Ureter (tissue), 1 donor: Measurements from ENCODE around the gene TMEM208. TPM values are rescaled to one million over a fixed set of nuclear protein-coding genes. Genes with fewer than 3 reads are reported as not detected.

Experiments
- DNase-seq: peaks from one replicate; pipeline ENCODE4 v3.0.0-alpha.2; 2020; ENCODE audit warnings: low spot score
- total RNA-seq: library from RNA; stranded (reverse); gene quantifications from one replicate; pipeline ENCODE4 v1.2.4, GENCODE V29; 2023
- donor health status: DM: yes; HTN: yes; CAD: no.

Gene TMEM208
- total RNA-seq, 1 donor from 2014 or later: 30.9 TPM

DNA sequence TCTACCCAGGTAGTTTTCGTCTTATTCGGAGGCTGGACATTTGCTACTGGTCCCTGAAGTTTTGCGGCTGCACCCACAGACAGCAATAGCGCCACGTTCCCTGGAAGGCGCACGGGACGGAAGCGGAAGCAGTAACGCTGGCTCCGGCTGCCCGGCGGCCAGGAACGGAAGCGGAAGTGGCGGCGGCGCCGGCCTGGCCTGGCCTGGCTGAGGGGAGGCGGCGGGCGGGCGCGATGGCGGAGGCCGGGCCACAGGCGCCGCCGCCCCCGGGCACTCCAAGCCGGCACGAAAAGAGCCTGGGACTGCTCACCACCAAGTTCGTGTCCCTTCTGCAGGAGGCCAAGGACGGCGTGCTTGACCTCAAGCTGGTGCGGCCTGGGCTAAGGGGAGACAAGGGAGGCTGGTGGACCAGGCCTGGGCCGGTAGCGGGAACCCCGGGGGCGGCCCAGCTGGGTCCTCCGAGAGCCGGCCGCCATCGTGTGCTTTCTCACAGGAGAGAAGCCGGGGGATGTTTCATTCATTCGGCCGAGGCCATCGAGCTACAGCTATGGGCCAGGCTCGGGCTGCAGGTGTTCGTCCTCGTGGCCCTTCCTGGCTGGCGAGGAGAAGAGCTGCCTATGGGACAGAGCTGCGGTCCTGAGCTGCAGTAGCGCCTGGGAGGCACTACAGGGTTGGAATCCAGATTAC, 34.8 kb upstream of the TMEM208 start, which contains the start of gene E2F4:
Gene E2F4, plus strand, starts transcription at position 161 of the 687 bp plus-strand sequence. Its CDS starts 73 bp downstream, at position 234.
- DNase-seq: peak; percentile 91

GRCh38 chr16:67192781-67193361, 34.1 kb upstream of the TMEM208 start:
- DNase-seq: no peak

DNA sequence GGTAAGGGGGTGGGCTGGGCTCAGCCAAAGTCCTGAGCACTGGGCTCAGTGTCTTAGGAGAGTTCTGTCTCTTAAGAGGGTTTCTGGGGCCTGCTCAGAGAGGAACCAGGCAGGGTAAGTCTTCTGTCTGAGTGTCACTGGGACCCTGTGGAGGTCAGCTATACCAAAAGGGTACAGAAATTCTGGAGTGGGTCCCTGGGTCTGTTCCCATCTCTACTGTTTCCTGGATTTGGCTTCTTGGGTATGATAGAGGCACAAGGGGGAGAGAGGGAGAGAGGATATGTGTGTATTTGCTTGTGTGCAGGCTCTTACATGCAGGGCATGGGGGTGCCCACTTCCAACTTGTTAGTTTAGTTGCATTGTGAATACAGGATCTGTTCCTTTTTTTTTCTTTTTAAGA, 33.4 kb upstream of the TMEM208 start:
- DNase-seq: no peak

DNA sequence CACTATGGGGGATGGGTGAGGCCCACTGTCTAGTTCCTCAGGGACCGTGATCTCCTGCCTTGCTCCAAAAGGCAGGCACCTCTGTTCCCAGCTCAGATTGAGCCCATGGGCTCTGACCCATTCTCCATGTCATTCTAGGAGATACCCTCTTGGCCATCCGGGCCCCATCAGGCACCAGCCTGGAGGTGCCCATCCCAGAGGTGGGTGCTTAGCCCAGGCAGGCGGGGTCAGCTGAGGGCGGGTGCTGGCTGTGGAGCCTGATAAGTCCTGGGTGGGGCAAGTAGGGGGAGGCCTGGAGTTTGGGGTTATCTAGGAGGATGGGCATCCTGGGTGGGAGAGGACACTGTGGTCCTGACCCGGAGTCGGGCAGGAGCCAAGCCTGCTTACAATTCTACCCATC, 32.7 kb upstream of the TMEM208 start:
- DNase-seq: no peak

- DNase-seq: no peak
Observed at GRCh38 chr16:67195676-67196075, 31.3 kb upstream of the TMEM208 start.

- no peak for DNase-seq
Observed at GRCh38 chr16:67196881-67197280, 30.0 kb upstream of the TMEM208 start.

GRCh38 chr16:67197704-67198103, 29.2 kb upstream of the TMEM208 start:
- no peak for DNase-seq

DNA sequence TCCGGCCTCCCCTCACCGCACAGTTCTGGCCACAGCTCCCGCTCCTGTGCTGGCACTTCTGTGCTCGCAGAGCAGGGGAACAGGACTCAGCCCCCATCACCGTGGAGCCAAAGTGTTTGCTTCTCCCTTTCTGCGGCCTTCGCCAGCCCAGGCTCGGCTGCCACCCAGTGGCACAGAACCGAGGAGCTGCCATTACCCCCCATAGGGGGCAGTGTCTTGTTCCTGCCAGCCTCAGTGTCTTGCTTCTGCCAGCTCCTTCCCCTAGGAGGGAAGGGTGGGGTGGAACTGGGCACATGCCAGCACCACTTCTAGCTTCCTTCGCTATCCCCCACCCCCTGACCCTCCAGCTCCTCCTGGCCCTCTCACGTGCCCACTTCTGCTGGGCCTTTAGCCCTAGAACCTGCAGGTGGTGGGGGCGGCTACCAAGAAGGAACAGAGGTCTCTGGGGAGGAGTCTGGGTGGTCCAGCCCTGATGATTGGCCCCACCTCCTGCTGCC, 28.6 kb upstream of the TMEM208 start:
- no peak for DNase-seq

DNA sequence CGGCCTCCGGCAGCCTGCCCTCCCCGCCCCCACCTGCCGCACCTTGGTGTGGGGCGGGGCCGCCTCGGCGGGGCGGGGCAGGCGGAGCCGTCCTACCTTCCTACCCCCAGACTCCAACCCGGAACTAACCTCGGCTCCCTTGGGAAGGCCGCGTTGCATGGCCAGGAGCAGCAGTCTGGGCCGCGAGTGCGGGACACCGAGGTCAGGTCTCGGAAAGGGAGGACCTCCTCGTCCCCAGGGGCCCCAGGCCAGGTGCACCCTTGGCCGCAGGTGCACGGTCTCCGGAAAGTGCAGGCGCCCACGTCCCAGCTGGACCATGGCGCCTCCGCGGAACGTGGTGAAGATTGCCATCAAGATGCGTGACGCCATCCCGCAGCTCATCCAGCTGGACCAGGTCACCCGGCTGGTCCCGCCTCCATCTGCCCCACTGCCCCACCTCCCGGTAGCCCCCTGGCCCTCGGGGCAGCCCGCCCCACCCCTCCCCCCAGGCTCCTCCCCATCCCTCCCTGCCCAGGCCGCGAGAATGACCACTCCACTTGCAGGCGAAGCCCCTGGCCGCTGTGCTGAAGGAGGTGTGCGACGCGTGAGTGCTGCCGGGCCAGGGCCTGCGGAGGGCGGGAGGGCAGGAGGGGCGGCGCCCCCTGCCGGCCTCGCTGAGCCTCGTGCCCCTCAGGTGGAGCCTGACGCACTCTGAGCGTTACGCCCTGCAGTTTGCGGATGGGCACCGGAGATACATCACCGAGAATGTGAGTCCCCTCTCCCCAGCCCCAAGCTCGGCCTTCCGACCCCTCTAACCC, 27.7 kb upstream of the TMEM208 start, which contains the start of gene ELMO3:
Gene ELMO3, plus strand, starts transcription at position 121 of the 797 bp plus-strand sequence. Its CDS starts 196 bp downstream, at position 317.
- DNase-seq: no peak

DNA sequence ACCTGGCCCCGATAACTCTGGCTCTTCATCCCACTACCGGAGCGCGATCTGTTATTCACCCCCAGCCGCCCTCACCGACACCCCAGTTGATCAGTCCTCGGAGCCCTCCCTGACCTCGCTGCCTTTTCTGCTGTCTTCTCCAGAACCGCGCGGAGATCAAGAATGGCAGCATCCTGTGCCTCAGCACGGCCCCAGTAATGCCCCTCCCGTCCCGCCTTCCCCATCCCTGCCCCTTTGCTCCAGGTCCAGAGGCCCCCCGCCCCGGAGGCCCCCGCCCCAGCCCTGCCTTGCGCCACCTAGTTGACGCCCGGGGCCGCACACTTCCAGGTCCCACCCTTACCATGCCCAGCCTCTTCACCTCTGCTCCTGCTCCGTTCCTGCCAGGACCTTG, 27.1 kb upstream of the TMEM208 start:
- DNase-seq: no peak

DNA sequence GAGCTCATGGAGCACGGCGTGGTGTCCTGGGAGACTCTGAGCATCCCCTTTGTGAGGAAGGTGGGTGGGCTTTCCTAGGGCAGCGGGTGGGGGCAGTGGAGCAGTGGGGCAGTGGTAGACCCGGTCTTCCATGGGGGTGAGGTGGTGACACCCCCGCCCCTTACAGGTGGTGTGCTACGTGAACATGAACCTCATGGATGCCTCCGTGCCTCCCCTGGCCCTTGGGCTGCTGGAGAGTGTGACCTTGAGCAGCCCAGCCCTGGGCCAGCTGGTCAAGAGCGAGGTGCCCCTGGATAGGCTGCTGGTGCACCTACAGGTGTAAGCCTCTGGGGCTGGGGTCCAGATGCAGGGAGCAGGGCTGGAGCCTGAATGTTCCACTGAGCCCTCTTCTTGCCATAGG, 26.4 kb upstream of the TMEM208 start:
- no peak for DNase-seq

DNA sequence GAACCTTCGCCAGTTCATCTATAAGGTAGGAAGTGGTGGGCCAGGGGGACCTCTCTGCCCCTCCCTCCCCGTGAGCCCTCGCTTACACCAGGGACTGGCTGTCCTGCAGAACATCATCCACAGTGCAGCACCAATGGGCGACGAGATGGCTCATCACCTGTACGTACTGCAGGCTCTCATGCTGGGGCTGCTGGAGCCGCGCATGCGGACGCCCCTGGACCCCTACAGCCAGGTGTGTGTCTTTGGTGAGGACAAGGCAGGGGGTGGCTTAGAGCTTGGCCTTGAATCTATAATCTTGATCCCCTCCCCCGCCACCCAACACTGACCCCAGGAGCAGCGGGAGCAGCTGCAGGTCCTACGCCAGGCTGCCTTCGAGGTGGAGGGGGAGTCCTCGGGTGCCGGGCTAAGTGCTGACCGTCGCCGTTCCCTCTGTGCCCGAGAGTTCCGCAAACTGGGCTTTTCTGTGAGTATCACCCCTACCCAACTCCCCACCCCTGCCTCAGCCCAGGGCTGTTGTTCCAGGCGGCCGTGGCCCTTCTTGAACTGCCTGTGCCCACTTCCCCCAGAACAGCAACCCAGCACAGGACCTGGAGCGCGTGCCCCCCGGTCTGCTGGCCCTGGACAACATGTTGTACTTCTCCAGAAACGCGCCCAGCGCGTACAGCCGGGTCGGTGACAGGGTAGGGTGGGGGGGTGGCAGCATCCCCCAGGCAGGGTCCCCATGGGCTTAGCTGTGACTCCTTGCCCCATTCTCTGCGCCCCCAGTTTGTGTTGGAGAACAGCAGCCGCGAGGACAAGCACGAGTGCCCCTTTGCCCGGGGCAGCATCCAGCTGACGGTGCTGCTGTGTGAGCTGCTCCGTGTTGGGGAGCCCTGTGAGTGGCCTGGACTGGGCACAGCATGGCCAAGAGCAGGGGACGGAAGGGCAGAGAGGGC, 25.3 kb upstream of the TMEM208 start:
- no peak for DNase-seq

- no peak for DNase-seq
Observed at GRCh38 chr16:67202426-67202825, 24.5 kb upstream of the TMEM208 start.

- no peak for DNase-seq
Observed at GRCh38 chr16:67202956-67203493, 23.9 kb upstream of the TMEM208 start.

DNA sequence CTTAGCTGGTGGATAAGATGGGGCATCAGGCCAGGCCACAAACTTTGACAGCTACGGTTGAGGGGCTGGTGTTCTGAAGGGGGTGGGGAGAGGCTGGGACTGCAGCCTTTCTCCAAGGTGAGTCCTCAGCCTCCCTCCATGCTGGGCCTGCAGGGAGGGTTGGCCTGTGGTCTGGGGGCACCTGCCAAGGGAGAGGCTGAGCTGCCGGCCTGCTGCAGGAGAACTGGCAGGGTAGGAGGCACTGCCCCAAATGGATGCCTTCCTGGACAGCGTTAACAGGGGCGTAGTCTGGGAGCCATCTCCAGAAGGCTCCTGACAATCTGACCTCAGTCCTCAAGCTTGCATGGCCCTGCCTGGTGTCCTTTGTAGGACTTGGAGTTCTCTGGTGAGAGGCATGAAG, 22.9 kb upstream of the TMEM208 start:
- no peak for DNase-seq

DNA sequence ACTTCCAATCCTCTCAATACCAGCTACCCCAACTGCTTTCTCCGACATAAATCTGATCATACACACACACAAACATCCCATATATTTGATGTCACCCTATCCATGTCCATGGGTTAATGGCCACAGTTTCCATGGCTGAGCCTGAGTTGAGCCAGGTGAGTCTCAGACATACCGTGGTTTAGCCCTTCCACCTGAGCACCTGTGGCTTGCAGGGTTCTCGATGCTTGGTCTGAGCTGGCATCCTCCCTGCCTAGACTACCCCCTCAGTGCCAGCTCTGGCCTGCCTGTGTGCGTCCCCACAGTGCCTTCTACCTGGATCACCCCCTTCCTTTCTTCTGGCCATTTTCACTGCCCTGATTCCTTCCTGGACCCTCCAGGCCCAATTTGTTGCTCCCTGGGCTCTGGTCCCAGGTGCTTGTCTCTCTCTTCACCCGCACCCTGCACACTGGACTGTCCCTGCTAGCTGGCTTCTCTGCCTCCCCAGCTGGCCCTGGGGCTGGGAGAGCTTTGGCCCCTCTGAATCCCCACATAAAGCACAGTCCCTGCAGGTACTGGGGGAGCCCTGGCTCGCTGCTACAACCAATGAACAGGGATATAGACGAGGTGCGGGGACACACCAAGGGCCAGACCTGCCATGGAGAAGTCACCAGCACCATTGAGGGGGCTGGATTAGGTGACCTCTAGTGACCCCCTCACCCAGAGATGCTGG, 20.6 kb upstream of the TMEM208 start:
- DNase-seq: no peak

- DNase-seq: no peak
Observed at GRCh38 chr16:67206838-67207248, 20.1 kb upstream of the TMEM208 start.

DNA sequence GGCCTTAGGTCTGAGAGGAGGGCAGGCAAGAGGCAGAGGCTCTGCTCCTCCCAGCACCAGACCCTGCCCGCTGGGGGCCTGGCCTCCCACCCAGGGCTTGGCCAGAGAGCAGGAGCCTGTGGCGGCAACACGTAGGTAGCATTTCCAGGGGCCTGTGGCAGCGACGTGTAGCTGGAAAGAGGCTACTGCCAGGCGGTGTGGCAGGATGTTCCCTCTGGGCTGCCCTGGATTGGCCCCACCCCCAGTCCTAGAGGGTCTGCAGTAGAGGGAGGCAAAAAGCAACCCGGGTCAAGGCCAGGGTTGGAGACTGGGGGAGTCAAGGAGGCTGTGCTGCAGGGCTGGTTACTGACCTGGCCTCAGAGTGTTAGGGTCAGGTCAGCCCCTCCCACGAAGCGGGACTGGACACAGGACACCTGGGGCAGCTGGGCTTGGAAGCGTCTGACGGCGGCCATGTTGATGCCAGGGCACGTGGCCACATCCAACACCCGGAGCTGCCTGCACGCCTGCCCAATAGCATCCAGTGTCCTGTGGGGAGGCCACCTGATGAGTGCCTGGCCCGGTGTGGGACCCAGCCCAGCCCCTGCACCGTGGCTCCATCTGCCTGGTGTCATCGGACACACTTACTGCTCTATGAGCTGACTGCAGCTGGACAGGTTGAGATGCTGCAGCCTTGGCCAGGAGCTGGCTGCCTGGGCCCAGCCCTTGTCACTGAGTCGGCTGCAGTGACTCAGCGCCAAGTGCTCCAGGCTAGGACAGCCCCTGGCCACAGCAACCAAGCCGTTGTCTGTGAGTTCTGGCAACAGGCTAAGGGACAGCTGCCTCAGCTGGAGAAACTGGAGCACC, 19.5 kb upstream of the TMEM208 start:
- DNase-seq: no peak

DNA sequence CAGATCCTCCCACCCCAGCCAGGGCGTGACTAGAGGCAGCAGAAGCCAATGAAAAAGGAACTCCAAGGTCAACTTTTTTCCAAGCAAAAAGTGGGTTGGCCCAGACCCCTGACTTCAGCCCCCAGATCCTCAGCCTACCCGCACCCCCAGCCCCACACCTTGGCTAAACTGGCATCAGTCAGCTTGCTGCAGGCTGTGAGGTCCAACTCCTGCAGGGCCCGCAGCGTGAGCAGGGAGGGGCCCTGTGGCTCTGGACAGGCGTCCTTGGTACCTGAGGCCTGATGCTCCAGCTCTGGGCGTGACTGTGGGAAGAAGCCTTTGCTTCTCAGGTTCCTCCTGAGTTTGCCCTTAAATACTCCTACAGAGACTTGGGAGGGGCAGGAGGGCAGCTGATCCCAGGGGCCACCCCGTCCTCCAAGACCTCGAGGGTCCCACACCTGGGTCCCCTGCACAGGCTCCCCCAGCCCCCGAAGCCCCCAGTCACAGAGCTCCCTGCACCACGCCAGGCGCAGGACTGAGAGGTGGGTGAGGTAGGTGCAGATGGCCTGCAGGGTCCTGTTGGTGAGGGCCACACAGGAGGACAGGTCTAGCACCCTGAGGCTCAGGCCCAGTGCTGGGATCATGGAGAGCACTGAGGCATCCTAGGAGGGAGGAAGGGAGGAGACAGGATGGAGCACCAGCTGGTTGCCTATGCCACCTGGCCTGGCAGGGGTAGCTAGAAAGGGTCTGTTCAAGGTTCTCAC, 18.6 kb upstream of the TMEM208 start:
- DNase-seq: no peak
